Measurements from ENCODE around the gene SPON2.

Gene SPON2

DNA sequence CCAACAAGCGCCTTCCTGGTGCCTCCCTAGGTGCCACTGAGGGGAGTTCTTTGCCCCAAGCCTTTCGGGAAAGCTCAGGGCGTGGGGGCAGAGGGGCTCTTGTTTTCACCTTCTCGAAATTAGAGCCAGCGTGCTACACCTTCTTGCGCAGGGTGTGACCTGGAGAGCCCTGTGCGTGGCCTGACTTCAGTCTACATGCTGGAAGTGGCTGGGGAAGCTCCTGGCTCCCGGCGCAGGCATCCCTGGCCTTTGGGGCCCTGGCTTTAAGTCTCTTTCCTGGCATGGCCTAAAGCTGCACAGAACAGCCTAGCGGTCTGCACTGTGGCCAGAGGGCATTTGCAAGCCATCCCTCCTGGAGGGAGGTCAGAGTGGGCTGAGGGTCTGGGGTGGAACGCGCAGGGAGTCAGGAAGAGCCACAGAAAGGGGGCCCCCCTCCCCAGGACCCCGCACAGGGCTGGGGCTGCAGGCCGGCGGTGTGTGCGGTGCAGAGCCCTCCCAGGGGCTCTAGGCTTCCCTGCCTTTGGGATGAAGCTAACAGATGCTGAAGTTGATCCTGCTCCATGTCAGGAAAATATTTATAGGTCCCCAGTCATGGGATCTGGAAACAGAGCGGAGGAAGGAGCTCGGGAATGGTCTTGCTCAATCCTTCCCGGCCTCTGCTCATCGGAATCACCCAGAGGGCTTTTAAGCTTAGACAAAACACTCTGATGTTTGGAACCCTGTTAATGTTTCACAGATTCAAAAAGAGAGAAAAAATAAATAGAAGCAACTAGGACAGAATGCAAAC, 781 bp upstream of the SPON2 start:
- H3K4me1 Mint-ChIP-seq, result peaks cover 18% of the 10 kb centered on the region
- TF ChIP-seq, protein P1, sequence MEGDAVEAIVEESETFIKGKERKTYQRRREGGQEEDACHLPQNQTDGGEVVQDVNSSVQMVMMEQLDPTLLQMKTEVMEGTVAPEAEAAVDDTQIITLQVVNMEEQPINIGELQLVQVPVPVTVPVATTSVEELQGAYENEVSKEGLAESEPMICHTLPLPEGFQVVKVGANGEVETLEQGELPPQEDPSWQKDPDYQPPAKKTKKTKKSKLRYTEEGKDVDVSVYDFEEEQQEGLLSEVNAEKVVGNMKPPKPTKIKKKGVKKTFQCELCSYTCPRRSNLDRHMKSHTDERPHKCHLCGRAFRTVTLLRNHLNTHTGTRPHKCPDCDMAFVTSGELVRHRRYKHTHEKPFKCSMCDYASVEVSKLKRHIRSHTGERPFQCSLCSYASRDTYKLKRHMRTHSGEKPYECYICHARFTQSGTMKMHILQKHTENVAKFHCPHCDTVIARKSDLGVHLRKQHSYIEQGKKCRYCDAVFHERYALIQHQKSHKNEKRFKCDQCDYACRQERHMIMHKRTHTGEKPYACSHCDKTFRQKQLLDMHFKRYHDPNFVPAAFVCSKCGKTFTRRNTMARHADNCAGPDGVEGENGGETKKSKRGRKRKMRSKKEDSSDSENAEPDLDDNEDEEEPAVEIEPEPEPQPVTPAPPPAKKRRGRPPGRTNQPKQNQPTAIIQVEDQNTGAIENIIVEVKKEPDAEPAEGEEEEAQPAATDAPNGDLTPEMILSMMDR (IDR thresholded peaks at IDR 0.05), result no peak
- H3K9me3 Mint-ChIP-seq, result no peaks in the 10 kb centered on the region
- DNase-seq, result no peak
- no peaks in the 10 kb centered on the region for H3K36me3 Mint-ChIP-seq (ENCODE audit: low read depth)
- H3K27ac Mint-ChIP-seq, result peak overlapping the region; percentile 51
- H3K27me3 Mint-ChIP-seq (ENCODE audit: low read depth, poor library complexity), result peaks cover 76% of the 10 kb centered on the region
- H3K4me3 Mint-ChIP-seq, result peak overlapping the region; percentile 30

DNA sequence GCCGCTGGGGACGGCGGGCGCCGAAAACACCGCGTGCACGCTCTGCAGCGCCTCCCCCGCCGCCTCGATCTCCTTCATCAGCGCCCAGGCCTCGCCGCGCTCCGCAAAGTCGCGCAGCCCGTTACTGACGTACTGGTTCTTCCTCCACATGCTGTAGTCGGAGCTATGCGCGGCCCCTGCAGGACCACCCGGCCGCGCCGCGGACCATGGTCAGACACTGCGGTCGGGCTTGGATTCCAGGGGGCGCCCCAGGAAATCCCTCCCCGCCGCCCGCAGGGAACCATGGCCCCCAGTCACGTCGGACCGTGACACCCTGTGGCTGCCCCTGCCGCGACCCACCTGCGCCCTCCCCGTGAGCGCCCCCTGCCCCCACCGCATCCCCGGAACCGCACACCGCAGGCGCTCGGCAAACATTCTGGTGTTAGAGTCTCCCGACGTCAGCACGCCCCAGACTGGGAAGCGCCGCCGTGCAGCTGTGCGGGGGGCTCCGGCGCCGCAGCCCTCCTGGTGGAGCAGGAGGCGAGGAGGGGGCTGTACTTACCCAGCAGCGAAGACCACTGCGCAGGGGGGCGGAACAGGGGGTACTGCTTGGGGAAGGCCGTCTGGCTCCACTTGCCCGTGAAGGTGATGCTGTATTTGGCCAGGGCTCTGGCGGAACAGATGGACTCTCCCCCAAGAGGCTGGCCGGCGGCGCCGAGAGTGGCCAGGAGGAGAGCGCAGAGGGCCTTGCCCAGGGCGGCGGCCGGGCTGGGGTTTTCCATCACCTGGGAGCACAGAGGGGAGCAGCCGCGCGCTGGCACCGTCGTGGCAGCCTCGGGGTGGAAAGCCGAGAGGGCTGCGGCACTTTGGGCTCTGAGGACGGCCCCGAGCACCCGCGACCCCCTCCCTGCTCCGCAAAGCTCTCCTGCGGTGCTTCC, 814 bp downstream of the SPON2 start:
- Mint-ChIP-seq H3K36me3 (ENCODE audit: low read depth) (no peaks in the 10 kb centered on the region), H3K9me3 (no peaks in the 10 kb centered on the region), H3K4me1 (peaks cover 22% of the 10 kb centered on the region), H3K27ac (no peak overlapping the region), H3K27me3 (ENCODE audit: low read depth, poor library complexity) (peaks cover 91% of the 10 kb centered on the region), H3K4me3 (peak overlapping the region; percentile 58)
- DNase-seq, result peak; percentile 64
- TF ChIP-seq, protein P1 (IDR thresholded peaks at IDR 0.05), result no peak

DNA sequence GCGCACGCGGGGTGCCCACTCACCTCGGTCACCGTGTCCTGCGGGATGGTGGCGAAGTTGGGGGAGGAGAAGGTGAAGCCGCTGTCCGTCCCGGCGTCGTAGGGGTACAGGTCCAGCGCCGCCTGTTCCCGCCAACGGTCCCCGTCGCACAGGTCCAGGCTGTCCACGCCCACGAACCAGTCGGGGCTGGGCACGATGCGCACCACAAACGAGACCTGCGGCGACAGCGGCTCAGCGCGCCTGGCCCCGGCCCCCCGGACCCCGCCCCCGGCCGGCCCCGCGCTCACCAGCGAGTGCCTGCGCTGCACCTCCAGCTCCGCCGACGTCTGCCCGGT, 1.4 kb downstream of the SPON2 start:
- no peak for DNase-seq
- no peak overlapping the region for H3K4me3 Mint-ChIP-seq
- TF ChIP-seq, protein P1 (IDR thresholded peaks at IDR 0.05), result no peak
- peaks cover 18% of the 10 kb centered on the region for H3K4me1 Mint-ChIP-seq
- no peaks in the 10 kb centered on the region for H3K9me3 Mint-ChIP-seq
- H3K27me3 Mint-ChIP-seq (ENCODE audit: low read depth, poor library complexity), result peaks cover 87% of the 10 kb centered on the region
- no peak overlapping the region for H3K27ac Mint-ChIP-seq
- H3K36me3 Mint-ChIP-seq (ENCODE audit: low read depth), result no peaks in the 10 kb centered on the region

DNA sequence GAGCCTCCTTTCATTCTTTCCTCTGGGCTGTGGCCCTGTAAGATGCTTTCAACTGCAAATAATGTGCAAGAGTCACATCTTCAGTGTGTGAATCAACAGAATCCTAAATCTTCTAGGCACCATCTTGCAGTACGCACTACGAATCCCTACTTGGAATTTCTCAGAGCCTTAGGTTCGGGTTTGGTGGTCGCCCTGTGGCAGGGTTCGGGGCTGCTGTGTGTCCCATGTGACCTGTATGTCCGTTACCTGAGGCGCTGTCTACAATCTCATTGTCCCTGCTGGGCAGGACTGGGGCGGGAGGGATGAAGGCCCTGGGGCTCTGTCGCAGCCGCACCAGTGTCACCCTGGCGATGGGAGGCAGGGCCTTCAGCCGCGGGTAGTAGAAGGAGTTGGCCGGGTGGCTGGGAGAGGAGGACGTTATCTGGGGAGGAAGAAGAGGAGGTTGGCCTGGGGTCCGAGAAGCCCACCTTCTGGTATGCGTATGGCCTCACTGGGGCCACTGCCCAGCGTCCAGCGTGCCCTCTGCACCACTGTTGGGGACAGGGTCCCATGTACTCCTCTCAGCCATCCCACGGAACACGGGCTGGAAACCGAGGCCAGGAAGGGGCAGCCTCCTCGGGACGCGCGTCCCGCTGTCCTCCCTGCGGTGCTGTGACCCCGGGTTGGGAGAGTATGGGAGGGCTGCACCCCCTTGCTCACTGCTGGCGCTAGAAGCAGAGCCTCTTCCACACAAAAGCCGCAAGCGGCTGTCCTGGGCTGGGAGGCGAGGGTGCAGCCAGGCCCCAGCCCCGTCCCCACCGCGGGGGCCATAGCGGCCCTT, 2.0 kb downstream of the SPON2 start:
- Mint-ChIP-seq H3K9me3 (no peaks in the 10 kb centered on the region), H3K4me1 (peaks cover 18% of the 10 kb centered on the region), H3K27ac (no peak overlapping the region), H3K36me3 (ENCODE audit: low read depth) (no peaks in the 10 kb centered on the region), H3K27me3 (ENCODE audit: low read depth, poor library complexity) (peaks cover 89% of the 10 kb centered on the region), H3K4me3 (peak overlapping the region; percentile 30)
- no peak for DNase-seq
- TF ChIP-seq, protein P1 (IDR thresholded peaks at IDR 0.05), result no peak

DNA sequence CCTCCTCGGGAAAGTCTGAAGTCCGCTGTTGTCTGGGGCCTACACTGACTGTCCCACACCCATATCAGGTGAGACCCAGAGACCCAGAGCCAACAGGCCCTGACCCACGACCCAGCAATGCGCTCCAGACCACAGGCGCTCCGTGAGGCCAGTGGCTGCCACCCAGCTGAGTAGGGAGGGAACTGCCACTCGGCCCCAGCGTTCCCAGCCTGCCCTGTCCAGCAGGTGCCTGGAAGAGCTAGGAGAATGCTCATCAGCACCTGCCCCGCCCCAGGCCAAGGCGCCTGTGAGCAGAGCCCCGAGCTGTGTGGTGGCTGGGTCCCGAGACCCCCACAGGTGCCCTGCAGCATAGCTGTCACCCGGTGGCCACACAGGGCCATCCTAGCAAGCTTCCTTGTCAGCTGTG, 2.7 kb downstream of the SPON2 start:
- Mint-ChIP-seq H3K4me1 (peaks cover 18% of the 10 kb centered on the region), H3K27me3 (ENCODE audit: low read depth, poor library complexity) (peaks cover 93% of the 10 kb centered on the region), H3K36me3 (ENCODE audit: low read depth) (no peaks in the 10 kb centered on the region), H3K27ac (no peak overlapping the region), H3K9me3 (no peaks in the 10 kb centered on the region), H3K4me3 (no peak overlapping the region)
- no peak for DNase-seq
- TF ChIP-seq, protein P1 (IDR thresholded peaks at IDR 0.05), result no peak
